Upper lobe of left lung (tissue), 4 donors: Measurements from ENCODE around the gene GDF10.

Experiments used
- CTCF ChIP-seq, 6 experiments: fragments of 450-650 bp in 4 of 6; fragments of 200-600 bp in 2 of 6; sonication (generic) in 2 of 6; IDR thresholded peaks; one replicate each; pipeline ENCODE4 v1.5.1; 2016 to 2019; ENCODE audit warnings: antibody characterized with exemption in 6 of 6
- EP300 ChIP-seq, 4 donors: sonication (generic); formaldehyde crosslinking; IDR thresholded peaks; one replicate each; pipeline ENCODE4 v1.5.1; 2017; ENCODE audit warnings: antibody characterized with exemption in 4 of 4, control low read depth in 2 of 4
- POLR2A ChIP-seq, 4 donors: fragments of 450-650 bp; IDR thresholded peaks; one replicate each; pipeline ENCODE4 v1.5.1; 2016 to 2017; ENCODE audit warnings: antibody characterized with exemption in 4 of 4, mild to moderate bottlenecking in 2 of 4
- POLR2AphosphoS5 ChIP-seq, 2 donors: sonication (generic); formaldehyde crosslinking; IDR thresholded peaks; one replicate each; pipeline ENCODE4 v1.5.1; 2017; ENCODE audit warnings: antibody characterized with exemption in 2 of 2

- no peak for TF ChIP-seq CTCF (IDR thresholded peaks at IDR 0.05)
- no peak for TF ChIP-seq POLR2AphosphoS5 (IDR thresholded peaks at IDR 0.05)
- no peak for TF ChIP-seq POLR2A (IDR thresholded peaks at IDR 0.05)
- no peak for TF ChIP-seq EP300 (IDR thresholded peaks at IDR 0.05)
These were observed 16.1 kb upstream of the GDF10 start for GRCh38 chr10:47283848-47284247.
